ENCODE measurements around the gene ABCC5. TPM values are rescaled to one million over a fixed set of nuclear protein-coding genes. Genes with fewer than 3 reads are reported as not detected.
A peak's percentile ranks its signal among the peaks of the same experiment; 100 is the strongest.
"Not testable (repeated sequence)": the region's sequence is repeated elsewhere in the genome, so short reads cannot be mapped to it uniquely, and the experiment has no call there.

ABCC5 gene
- 6.6 and 7.9 TPM in 2 replicates for total RNA-seq (2014; rRNA removed; shearing (Covaris generic); ENCODE audit: low replicate concordance)

- H3K9me3 ChIP-seq: no peaks in the 10 kb centered on the region
- peaks cover 13% of the 10 kb centered on the region for H3K36me3 ChIP-seq
- H3K27me3 ChIP-seq: no peaks in the 10 kb centered on the region; the same call in 1 of the 2 replicates
- peak within 1 kb of the TSS; percentile 100 for H3K4me3 ChIP-seq
- peak; percentile 95 for DNase-seq
These were observed at the start of gene ABCC5 for GRCh38 chr3:184017672-184018423. ABCC5 (minus strand) TSS chr3:184017884; CDS start chr3:184014392, 3,492 bp downstream.

GRCh38 chr3:184066211-184066610, 48.5 kb upstream of the ABCC5 start:
- no peak for DNase-seq

DNA sequence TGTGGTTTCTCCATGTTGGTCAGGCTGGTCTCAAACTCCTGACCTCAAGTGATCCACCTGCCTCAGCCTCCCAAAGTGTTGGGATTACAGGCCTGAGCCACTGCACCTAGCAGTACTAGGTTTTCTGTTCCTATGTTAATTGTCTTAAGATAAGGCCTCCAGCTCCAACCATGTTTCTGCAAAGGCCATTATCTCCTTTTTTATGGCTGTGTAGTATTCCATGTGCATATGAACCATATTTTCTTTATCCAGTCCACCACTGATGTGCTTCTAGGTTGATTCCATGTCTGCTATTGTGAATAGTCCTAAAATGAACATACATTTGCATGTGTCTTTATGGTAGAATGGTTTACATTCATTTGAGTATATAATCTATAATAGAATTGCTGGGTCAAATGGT, 45.0 kb upstream of the ABCC5 start:
- Histone ChIP-seq H3K36me3 (no peaks in the 10 kb centered on the region), H3K9me3 (no peaks in the 10 kb centered on the region), H3K4me3 (no peak overlapping the region), H3K27me3 (no peaks in the 10 kb centered on the region)
- no peak for DNase-seq

More at GRCh38 chr3:184066211-184066610, 48.5 kb upstream of the ABCC5 start:
- Histone ChIP-seq H3K27me3 (no peaks in the 10 kb centered on the region), H3K9me3 (no peaks in the 10 kb centered on the region; the same call in 1 of the 2 replicates), H3K36me3 (no peaks in the 10 kb centered on the region), H3K4me3 (no peak overlapping the region)

- DNase-seq: no peak
- no peaks in the 10 kb centered on the region; the same call in 1 of the 2 replicates for H3K27me3 ChIP-seq
- no peaks in the 10 kb centered on the region for H3K36me3 ChIP-seq
- H3K9me3 ChIP-seq: no peaks in the 10 kb centered on the region
- H3K4me3 ChIP-seq: no peak overlapping the region
These were observed 41.7 kb upstream of the ABCC5 start for GRCh38 chr3:184059424-184059823.

DNA sequence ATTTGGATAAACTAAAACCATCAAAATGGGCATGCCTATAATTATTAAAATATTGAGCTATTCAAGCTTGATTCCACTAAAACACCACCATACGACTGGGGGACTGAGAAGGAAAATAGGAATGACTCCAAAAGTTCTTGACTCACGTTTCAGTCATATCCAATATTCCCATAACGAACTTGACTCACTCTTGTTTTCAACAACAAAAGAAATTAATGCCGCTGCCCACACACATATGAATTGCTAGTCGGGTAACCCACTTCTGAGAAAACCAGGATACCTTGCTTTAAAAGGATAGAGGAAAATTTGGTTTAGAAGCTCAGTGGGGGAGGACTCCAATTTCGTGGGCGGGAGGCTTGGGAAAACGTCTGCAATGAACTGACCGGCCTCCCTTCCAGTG, 40.3 kb upstream of the ABCC5 start:
- no peaks in the 10 kb centered on the region; the same call in 1 of the 2 replicates for H3K27me3 ChIP-seq
- H3K9me3 ChIP-seq: no peaks in the 10 kb centered on the region
- H3K4me3 ChIP-seq: no peak overlapping the region
- DNase-seq: peak; percentile 42
- no peaks in the 10 kb centered on the region for H3K36me3 ChIP-seq

DNA sequence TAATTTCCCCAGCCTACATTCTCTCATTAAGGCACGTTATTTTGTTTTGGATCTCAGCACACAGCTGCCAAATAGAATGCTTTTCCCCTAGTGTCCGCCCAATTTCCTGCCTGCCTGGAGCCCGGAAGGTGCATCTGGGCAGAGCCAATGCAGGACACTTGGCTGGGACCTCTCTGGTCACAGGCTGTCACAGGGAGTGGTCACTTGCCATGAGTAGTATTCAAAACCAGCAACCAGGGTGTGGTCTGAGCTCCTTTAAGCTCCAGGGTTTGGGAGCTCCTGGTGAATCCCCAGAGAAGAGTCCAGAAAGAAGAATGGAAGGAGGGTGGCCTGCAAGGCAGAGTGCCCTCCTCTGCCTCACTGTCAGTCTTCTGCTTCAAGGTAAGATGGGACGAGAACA, 35.1 kb upstream of the ABCC5 start, which contains the start of gene HTR3C:
HTR3C (plus strand) TSS at position 281 of the 400 bp plus-strand sequence; CDS start at position 315, 34 bp downstream.
- DNase-seq: no peak
- Histone ChIP-seq H3K27me3 (no peaks in the 10 kb centered on the region; the same call in 1 of the 2 replicates), H3K9me3 (no peaks in the 10 kb centered on the region), H3K36me3 (no peaks in the 10 kb centered on the region), H3K4me3 (no peak within 1 kb of the TSS)

DNA sequence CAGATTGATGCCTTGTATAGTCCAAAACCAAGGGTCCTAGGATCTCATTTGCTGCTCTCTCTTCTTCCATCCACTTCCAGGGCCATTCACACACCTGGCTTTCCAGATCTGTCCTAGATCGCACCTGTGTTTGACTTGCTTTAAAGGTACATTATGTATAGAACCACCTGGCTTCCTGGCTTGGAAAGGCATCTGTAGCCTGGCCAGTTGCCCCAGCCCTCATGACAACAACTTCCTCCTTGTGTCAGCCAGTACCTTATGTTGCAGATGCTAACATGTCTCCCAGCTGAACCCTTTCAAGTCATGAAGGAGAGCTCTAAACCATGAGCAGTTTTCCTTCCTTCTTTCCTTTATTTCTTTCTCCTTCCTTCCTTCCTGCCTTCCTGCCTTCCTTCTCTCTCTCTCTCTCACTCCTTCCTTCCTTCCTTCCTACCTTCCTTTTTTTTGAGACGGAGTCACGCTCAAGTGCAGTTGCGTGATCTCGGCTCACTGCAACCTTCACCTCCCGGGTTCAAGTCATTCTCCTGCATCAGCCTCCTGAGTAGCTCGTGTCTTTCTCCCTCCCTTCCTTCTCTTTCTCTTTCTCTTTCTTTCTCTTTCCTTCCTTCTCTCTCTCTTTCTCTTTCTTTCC, 32.6 kb upstream of the ABCC5 start:
- Histone ChIP-seq H3K9me3 (no peaks in the 10 kb centered on the region), H3K27me3 (no peaks in the 10 kb centered on the region; the same call in 1 of the 2 replicates), H3K36me3 (no peaks in the 10 kb centered on the region), H3K4me3 (no peak overlapping the region)
- DNase-seq: no peak

- Histone ChIP-seq H3K4me3 (no peak overlapping the region), H3K27me3 (peaks cover 2% of the 10 kb centered on the region; the same call in 1 of the 2 replicates), H3K36me3 (no peaks in the 10 kb centered on the region), H3K9me3 (no peaks in the 10 kb centered on the region)
- no peak for DNase-seq
These were observed 28.3 kb upstream of the ABCC5 start for GRCh38 chr3:184045995-184046394.

- no peaks in the 10 kb centered on the region for H3K9me3 ChIP-seq
- no peak overlapping the region for H3K4me3 ChIP-seq
- no peak for DNase-seq
- H3K27me3 ChIP-seq: peaks cover 2% of the 10 kb centered on the region; the same call in 1 of the 2 replicates
- no peaks in the 10 kb centered on the region for H3K36me3 ChIP-seq
These were observed 24.9 kb upstream of the ABCC5 start for GRCh38 chr3:184042617-184043016.

DNA sequence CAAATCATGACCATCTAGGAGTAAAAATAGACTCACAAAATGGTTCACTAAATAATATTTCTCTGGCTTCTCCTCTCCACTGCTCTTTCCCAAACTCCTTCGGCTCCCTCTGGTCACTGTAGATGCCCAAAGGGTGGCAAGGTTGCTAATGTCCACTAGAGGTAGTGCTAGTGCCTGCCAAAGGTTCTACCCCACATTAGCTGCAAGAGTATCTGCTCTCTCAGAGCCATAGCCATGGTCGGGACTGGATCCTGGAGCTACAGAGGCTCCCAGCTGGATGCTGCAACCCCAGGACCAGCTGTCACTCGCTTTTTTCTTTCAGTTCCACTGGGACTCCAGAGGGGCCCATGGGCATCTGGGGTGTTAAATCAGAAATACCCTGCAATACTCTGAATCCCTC, 22.3 kb upstream of the ABCC5 start:
- Histone ChIP-seq H3K36me3 (no peaks in the 10 kb centered on the region), H3K4me3 (no peak overlapping the region), H3K9me3 (no peaks in the 10 kb centered on the region), H3K27me3 (peaks cover 4% of the 10 kb centered on the region)
- DNase-seq: peak; percentile 37

DNA sequence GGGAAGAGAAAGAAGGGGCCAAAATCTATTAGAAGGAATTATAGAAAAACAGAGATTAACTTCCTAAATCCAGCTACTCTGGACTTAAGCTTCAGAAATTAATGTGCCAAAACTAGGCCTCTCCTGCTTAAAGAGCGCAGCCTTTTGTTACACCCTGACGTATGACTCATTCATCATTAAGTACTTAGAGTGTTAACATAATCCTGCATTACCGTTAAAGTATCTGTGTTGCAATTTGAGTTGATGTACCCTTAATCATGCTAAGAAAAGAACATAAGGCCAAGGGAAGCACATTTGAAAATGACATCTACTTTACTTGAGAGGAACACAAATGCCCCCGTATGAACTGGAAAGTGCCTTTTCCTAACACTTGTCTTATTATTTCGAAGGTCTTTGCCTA, 21.7 kb upstream of the ABCC5 start:
- Histone ChIP-seq H3K27me3 (peaks cover 10% of the 10 kb centered on the region), H3K9me3 (no peaks in the 10 kb centered on the region), H3K4me3 (no peak overlapping the region), H3K36me3 (no peaks in the 10 kb centered on the region)
- DNase-seq: no peak

DNA sequence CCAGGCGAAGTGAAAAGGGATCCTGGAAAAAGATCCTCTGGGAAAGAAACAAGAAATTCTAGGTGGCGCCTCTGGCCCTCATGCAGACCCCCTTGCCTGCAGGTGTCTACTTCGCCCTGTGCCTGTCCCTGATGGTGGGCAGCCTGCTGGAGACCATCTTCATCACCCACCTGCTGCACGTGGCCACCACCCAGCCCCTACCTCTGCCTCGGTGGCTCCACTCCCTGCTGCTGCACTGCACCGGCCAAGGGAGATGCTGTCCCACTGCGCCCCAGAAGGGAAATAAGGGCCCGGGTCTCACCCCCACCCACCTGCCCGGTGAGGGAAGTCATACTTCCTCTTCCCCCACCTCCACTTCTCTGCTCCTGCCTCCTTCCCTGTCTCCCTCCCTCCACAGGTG, 20.6 kb upstream of the ABCC5 start:
- not testable (repeated sequence) for H3K9me3 ChIP-seq, H3K36me3 ChIP-seq, DNase-seq, H3K4me3 ChIP-seq
- peaks cover 20% of the 10 kb centered on the region for H3K27me3 ChIP-seq

- H3K36me3 ChIP-seq: no peaks in the 10 kb centered on the region
- DNase-seq: no peak
These were observed 20.1 kb upstream of the ABCC5 start for GRCh38 chr3:184037816-184038215.

DNA sequence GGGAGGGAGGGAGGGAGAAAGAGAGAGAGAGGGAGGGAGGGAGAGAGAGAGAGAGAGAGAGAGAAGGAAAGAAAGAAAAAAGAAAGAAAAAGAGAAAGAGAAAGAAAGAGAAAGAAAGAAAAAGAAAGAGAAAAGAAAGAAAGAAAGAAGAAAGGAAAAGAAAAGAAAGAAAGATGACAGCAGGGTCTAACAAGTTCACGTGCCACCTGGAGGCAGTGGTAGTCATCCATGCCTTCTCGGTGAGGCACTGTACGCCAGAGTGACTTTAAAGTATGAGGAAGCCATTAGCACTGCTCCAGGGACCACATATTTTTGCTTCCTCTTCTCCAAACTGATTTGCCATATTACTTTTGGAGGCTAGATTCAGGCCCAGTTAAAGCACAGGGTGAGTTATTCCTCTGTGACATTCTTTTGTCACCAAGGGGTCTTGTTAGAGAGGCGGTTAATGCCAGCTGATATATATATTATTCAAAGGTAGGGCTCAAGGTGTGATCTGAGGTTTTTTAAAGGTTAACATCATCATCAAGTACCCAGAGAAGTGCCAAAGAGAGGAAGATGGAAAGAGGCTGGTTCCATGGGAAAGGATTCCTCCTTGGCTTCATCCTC, 13.6 kb upstream of the ABCC5 start, which contains the start of gene HTR3D:
HTR3D (plus strand) TSS at position 556 of the 606 bp plus-strand sequence; CDS start at position 556, 0 bp downstream.
- H3K4me3 ChIP-seq: no peak within 1 kb of the TSS
- no peak for DNase-seq
- H3K36me3 ChIP-seq: no peaks in the 10 kb centered on the region
- no peaks in the 10 kb centered on the region for H3K9me3 ChIP-seq
- H3K27me3 ChIP-seq: peaks cover 23% of the 10 kb centered on the region

More at GRCh38 chr3:184037816-184038215, 20.1 kb upstream of the ABCC5 start:
- H3K4me3 ChIP-seq: no peak overlapping the region
- H3K9me3 ChIP-seq: no peaks in the 10 kb centered on the region
- H3K27me3 ChIP-seq: peaks cover 22% of the 10 kb centered on the region

DNA sequence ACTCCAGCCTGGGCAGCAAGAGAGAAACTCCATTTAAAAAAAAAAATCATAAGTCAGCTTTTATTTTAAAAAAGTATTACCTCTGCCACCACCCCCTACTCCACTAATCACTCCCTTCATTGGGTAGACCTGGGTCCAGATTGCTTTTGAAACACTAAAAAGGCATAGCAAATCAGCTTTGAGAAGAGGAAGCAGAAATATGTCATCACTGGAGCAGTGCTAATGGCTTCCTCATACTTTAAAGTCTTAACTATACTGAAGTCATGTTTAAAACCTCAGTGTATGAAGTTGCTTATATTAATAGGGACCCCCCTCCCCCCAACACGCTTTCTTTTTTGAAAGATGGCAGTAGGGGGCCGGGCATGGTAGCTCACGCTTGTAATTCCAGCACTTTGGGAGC, 12.9 kb upstream of the ABCC5 start:
- H3K9me3 ChIP-seq: no peaks in the 10 kb centered on the region
- H3K4me3 ChIP-seq: no peak overlapping the region
- no peaks in the 10 kb centered on the region for H3K36me3 ChIP-seq
- peaks cover 23% of the 10 kb centered on the region for H3K27me3 ChIP-seq
- no peak for DNase-seq

DNA sequence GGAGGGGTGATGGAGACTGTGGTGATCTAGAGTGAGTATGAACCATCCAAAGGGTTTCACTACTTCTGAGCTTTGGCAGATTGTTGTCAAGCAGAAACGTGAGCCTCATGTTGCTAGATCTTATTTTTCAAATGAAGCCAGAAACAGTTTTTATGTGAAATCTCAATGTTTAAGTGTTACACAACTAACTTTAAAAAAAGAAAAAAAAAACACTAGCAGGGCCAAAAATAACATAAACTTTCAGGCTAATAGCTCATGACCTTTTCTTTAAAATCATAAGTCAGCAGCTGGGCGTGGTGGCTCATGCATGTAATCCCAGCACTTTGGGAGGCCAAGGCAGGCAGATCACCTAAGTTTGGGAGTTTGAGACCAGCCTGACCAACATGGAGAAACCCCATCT, 11.8 kb upstream of the ABCC5 start:
- no peaks in the 10 kb centered on the region for H3K9me3 ChIP-seq
- H3K4me3 ChIP-seq: no peak overlapping the region
- DNase-seq: peak; percentile 61
- peaks cover 20% of the 10 kb centered on the region for H3K27me3 ChIP-seq
- no peaks in the 10 kb centered on the region for H3K36me3 ChIP-seq

DNA sequence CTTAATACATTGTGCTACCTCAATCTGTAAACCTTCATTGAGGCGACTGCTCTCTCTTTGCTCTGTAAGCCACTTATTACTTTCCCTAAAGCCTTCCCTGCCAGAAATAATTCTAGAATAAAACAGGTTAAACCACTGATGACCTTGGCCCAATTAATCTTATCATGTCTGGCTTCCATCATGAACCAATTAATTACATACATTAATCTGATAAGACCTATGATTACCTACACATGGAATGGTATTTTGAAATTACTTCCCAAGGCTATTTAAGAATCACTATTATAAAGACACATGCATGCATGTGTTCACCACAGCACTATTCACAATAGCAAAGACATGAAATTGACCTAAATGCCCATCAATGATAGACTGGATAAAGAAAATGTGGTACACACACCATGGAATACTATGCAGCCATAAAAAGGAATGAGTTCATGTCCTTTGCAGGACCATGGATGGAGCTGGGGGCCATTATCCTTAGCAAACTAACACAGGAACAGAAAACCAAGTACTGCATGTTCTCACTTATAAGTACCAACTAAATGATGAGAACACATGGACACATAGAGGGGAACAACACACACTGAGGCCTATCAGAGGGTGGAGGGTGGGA, 10.7 kb upstream of the ABCC5 start:
- H3K9me3 ChIP-seq, H3K36me3 ChIP-seq, H3K4me3 ChIP-seq, H3K27me3 ChIP-seq, DNase-seq: not testable (repeated sequence)
